HG03558 (cell line): ENCODE data around the gene LRRC32.

Experiments
- ATAC-seq: cut with Tn5 transposase; IDR thresholded peaks from one replicate; pipeline ENCODE4 v1.9.1; 2021; ENCODE audit warnings: moderate number of reproducible peaks; ENCODE audit not compliant: unreplicated experiment; ENCODE audit errors: extremely low read depth

The LRRC32 gene

GRCh38 chr11:76700177-76701100 lies 29.9 kb upstream of the LRRC32 start:
- ATAC-seq = no peak

GRCh38 chr11:76699451-76700091 lies 29.0 kb upstream of the LRRC32 start:
- ATAC-seq = no peak

DNA sequence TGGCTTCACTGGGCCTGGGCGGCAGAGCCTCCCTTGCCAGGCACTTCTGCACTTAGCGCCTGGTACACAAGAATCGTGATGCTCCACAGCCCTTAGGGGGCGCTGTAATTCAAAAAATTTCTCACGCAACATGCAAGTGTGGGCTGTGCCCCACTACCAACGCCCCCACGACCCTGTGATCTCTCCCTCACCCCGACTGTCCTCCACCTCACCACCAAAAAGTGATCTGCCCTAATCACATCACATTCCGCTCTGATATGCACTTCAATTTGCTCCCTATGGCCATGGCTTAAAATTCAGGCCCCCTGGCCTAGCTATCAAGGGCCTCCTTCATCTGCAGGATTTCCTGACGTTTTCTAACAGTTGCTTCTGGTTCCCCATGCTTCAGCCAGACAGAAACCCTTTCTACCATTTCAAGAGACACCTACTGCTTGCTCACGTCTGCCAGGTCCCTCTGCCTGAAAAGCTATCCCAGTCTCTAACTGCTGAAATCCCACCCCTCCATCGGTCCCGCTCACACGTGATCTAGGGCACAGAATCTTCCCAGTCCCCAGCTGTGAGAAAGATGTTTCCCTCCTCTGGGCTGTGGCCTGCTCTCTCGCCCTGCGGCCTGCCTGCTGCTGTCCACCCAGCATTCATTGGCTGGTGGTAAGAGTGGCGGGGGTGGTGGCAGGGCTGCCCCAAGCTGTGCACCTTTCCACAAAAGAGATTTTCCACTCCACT lies 27.9 kb upstream of the LRRC32 start:
- no peak for ATAC-seq

DNA sequence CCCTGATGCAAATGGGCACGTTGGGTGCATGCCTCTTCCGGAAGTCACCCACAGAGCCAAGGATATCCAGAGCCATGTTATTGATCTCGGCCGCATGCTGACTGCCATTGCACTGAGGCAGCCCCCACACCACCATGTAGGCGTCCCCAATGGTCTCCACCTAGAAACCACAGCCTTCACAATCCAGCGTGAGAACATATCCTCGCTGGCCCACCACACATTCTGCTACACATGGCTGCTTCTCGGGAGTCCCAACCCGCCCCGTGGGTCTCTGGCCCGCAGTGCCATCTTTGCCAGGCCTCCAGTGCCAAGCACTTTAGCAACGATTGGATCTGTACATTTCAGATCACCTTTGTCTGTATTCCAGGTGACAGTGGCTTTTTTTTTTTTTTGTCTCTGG lies 26.2 kb upstream of the LRRC32 start:
- no peak for ATAC-seq

- ATAC-seq = no peak
These were observed 25.2 kb upstream of the LRRC32 start for GRCh38 chr11:76695771-76696170.

GRCh38 chr11:76695133-76695532 lies 24.6 kb upstream of the LRRC32 start:
- no peak for ATAC-seq

- ATAC-seq = no peak
These were observed 24.1 kb upstream of the LRRC32 start for GRCh38 chr11:76694664-76695063.

DNA sequence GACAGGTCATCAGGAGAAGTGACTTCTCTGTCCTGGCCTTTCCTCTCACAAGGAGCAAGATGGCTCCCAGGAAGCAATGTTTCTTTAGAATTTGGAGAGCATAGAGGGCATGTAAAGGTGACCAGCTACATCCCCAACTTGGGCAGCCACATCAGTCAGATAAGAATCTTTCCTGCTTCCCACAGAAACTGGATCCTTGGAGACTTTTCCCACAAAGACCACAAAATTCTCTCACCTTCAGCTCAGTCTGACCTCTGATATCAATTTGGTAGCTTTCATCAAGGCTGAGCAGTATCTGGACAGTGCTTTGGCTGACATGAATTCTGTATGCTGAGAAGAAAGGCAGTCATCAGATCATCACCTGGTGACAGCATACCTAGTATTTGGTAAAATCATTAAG lies 23.3 kb upstream of the LRRC32 start:
- ATAC-seq = no peak

GRCh38 chr11:76692956-76693355 lies 22.4 kb upstream of the LRRC32 start:
- no peak for ATAC-seq

DNA sequence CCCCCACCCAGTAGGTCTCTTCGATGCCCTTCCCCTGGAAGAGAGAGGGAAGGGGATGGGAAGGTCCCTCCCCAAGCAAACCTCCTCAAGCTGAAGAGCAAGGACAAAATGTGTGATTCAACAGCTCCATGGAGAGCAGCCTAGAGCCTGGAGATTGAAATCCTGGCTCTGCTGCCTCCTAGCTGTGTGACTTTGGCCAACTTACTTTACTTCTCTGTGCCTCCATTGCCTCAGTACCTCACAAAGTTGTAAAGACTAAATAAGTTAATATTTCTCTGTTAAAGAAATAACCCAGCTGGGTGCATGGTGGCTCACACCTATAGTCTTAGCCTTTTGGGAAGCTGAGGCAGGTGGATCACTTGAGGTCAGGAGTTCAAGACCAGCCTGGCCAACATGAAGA lies 21.1 kb upstream of the LRRC32 start:
- ATAC-seq = no peak

GRCh38 chr11:76690736-76691135 lies 20.2 kb upstream of the LRRC32 start:
- no peak for ATAC-seq

GRCh38 chr11:76689313-76690260 lies 19.0 kb upstream of the LRRC32 start:
- no peak for ATAC-seq

DNA sequence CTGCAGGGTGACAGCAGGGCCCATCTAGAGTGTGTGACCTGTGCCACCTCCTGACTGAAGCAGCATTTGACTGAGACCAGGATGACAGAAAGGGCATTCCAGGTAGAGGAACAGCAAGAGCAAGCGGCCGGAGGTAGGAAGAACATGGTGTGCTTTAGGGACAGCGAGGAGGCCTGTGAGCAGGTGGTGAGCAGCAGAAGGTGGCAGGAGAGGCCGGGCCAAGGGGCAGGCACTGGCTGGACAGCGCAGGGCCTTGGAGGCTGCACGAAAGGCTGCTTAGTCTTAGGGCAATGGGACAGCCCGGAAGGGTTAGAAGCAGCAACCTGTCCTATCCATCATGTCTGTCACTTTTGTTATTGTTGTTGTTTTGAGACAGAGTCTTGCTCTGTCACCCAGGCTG lies 17.6 kb upstream of the LRRC32 start:
- ATAC-seq = no peak

DNA sequence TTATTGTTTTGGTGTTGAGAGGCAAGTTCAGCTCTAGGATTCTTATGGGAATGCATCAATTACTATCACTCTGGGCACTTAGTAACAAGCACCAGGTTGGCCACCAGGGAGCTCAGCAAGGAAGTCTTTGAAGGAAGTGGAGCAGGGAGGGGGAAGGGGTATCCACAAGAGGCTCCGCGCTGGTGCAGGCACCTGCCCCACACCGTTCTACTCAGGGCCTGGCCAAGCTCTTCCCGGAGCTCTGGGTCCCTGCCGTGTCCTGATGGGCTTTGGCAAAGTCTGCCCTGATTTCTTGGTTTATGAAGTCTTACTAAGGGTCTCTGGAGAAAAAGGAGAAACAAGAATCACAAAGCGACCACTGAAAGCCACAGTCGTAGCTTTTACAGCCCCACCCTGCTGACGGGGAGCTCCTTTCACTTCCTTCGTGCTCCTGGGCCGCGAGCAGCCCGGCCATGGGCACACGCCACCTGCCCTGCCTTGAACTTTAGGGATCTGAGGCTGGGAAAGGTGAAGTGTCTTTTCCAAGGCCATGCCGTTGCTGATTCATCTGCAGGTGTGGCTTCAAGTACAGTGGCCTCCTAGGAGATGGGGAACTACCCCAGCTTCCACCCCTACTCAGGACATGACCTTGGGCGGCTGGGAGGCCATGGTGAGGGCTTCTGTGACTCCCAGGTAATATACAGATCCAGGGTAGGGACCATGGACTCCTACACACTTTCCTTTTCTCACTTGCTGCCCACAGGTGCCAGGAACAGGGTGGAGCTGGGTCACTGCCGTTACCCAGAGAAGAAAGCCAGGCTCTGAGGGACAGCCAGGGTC lies 15.9 kb upstream of the LRRC32 start:
- no peak for ATAC-seq

GRCh38 chr11:76685831-76686230 lies 15.3 kb upstream of the LRRC32 start:
- no peak for ATAC-seq

- no peak for ATAC-seq
These were observed 14.7 kb upstream of the LRRC32 start for GRCh38 chr11:76685237-76685636.

GRCh38 chr11:76684516-76684915 lies 14.0 kb upstream of the LRRC32 start:
- no peak for ATAC-seq

- ATAC-seq = no peak
These were observed 12.9 kb upstream of the LRRC32 start for GRCh38 chr11:76683161-76684095.
